Naive B cell (primary cell): Measurements from ENCODE around the gene PTPRK. TPM values are rescaled to one million over a fixed set of nuclear protein-coding genes. Genes with fewer than 3 reads are reported as not detected.
"Not testable (repeated sequence)": the region's sequence is repeated elsewhere in the genome, so short reads cannot be mapped to it uniquely, and the experiment has no call there.

Source experiments
- ATAC-seq, 2 donors: fragments of 150-1000 bp; cut with Tn5 transposase; 2 replicates each; pipeline ENCODE4 v1.10.0; 2021; ENCODE audit warnings: low read depth in 2 of 2, mild to moderate bottlenecking in 2 of 2, moderate library complexity in 2 of 2
- DNase-seq: peaks from one replicate; pipeline ENCODE4 v3.0.0; 2022
- H3K27ac Mint-ChIP-seq, 6 donors: one replicate each; pipeline ENCODE4 v1.8.0; 2020 to 2022; ENCODE audit warnings: mild to moderate bottlenecking in 6 of 6, mixed read lengths in 6 of 6, moderate library complexity in 5 of 6, inconsistent platforms in 2 of 6
- H3K27me3 Mint-ChIP-seq, 3 donors: one replicate each; pipeline ENCODE4 v1.8.0; 2021 to 2022; ENCODE audit warnings: mixed read lengths in 3 of 3, mild to moderate bottlenecking in 1 of 3
- H3K36me3 Mint-ChIP-seq, 2 donors: one replicate each; pipeline ENCODE4 v1.8.0; 2020 to 2022; ENCODE audit warnings: mixed read lengths in 2 of 2, inconsistent platforms in 1 of 2, mild to moderate bottlenecking in 1 of 2
- H3K4me1 Mint-ChIP-seq, 3 donors: one replicate each; pipeline ENCODE4 v1.8.0; 2020 to 2022; ENCODE audit warnings: mixed read lengths in 3 of 3, inconsistent platforms in 1 of 3, mild to moderate bottlenecking in 1 of 3, moderate library complexity in 1 of 3
- H3K4me3 Mint-ChIP-seq, 8 donors: one replicate each; pipeline ENCODE4 v1.8.0; 2020 to 2022; ENCODE audit warnings: mild to moderate bottlenecking in 8 of 8, mixed read lengths in 8 of 8, moderate library complexity in 8 of 8, inconsistent platforms in 2 of 8
- H3K9me3 Mint-ChIP-seq, 7 donors: one replicate each; pipeline ENCODE4 v1.8.0; 2020 to 2022; ENCODE audit warnings: mixed read lengths in 7 of 7, mild to moderate bottlenecking in 5 of 7, inconsistent platforms in 2 of 7, moderate library complexity in 1 of 7
- polyA plus RNA-seq, 6 donors: library from polyadenylated mRNA; unstranded; fragments of 300-500 nt; fragmentation: Illumina TruSeq; gene quantifications; one replicate each; pipeline ENCODE4 v1.2.3, GENCODE V29; 2021; ENCODE audit warnings: low read depth in 6 of 6

Gene PTPRK
- polyA plus RNA-seq, 6 donors from 2014 or later, result 27.6 to 43.4 (median 34.3) TPM

DNA sequence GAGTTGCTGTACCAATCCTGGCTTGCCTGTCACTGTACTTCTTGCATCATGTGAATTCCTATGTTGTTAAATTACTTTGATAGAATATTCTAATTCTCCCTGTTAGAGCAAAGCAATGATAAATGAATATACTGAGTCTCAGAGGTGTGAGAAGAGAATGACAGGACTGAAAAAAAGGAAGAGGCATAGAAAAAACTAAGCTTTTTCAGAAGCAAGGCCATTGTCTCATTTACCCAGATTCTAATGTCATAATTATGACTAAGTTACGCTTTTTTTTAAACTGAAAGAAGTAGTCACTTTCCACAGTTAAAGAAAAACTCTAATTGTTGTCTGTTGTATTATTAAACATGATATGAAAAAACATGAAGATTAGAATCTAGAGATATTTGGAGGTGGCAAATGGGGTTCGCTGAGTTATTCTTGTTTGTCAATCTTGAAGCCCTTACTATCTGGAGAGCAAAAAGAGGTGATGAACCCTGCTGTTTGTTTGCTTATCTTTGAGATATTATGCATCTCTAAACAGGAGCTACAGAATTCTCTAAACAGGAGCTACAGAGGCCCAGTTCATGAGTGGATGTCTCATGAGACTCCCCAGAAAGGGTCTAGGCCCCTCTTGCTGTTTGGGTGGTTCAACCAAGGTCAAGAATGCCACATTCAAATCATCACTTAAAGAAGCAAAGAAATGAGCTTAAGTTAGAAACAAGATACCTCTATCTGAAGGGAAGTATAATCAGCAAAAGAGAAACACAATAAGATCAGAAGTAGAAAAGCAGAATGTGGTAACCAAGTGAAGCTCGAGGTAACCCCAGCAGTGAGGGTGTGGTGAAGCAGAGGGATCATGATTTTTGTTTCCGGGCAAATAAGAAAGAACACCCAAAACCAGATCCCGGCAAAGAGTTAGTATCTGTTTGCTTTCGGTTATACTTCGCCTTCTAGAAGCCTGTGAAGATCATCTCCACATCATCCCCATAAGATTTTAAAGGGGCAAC lies 586.3 kb downstream of the PTPRK start:
- H3K36me3 Mint-ChIP-seq, result no peaks in the 10 kb centered on the region
- no peaks in the 10 kb centered on the region for H3K4me1 Mint-ChIP-seq
- ATAC-seq (no peak), DNase-seq (no peak)
- H3K9me3 Mint-ChIP-seq, result peaks cover 2 to 13% (median 10%) of the 10 kb centered on the region in 7 donors
- no peaks in the 10 kb centered on the region for H3K27me3 Mint-ChIP-seq
- H3K27ac Mint-ChIP-seq, result peak overlapping the region in 1 of 6 donors; percentile 65
- H3K4me3 Mint-ChIP-seq, result no peak overlapping the region

DNA sequence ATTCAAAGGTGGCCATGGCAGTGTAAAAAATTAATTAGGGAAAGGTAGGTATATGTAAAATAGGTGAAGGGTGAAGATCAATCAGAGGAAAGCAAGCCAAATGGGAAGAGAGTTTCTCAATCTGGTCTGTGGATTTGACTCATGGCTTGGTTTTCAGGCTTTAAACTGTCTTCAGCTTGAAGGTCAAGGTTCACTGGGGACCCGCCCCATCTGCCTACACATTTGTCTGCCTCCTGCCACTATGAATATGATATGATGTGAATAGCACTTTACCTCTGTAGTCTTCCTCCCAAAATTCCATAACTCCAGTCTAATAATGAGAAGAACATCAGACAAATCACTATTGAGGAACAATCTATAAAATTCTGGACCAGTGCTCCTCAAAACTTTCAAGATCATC lies 587.3 kb downstream of the PTPRK start:
- Mint-ChIP-seq H3K4me3 (no peak overlapping the region), H3K9me3 (peaks cover 4 to 19% (median 16%) of the 10 kb centered on the region in 7 donors), H3K36me3 (no peaks in the 10 kb centered on the region), H3K27ac (no peak overlapping the region), H3K4me1 (no peaks in the 10 kb centered on the region), H3K27me3 (no peaks in the 10 kb centered on the region)
- DNase-seq (no peak), ATAC-seq (no peak)

DNA sequence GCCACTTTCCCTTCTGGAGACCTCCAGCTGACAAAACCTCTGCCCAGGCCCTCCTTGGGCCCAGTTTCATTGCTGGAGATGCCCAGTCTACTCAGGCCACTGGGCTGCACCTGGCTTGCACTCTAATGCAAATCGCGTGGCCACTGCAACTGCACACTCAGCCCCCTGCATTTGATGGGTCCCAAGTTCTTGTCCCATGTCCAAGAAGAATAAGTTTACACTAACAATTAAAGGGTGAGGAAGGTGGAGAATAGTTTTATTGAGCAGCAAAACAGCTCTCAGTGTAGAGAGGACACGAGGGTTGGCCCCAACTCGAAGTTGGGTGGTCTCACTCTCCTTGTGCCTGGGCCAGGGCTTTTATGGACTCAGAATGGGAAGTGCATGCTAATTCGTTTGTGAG lies 587.7 kb downstream of the PTPRK start:
- H3K27ac Mint-ChIP-seq, result peak overlapping the region in 1 of 6 donors; percentile 22

DNA sequence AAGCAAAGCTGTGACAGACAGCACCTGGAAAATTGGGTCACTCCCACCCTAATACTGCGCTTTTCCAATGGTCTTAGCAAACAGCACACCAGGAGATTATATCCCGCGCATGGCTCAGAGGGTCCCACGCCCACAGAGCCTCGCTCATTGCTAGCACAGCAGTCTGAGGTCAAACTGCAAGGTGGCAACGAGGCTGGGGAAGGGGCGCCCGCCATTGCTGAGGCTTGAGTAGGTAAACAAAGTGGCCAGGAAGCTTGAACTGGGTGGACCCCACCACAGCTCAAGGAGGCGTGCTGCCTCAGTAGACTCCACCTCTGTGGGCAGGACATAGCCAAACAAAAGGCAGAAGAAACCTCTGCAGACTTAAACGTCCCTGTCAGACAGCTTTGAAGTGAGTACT lies 594.0 kb downstream of the PTPRK start:
- not testable (repeated sequence) for H3K27ac Mint-ChIP-seq, H3K36me3 Mint-ChIP-seq, H3K4me1 Mint-ChIP-seq, ATAC-seq, DNase-seq, H3K27me3 Mint-ChIP-seq, H3K4me3 Mint-ChIP-seq
- peaks cover 5 to 27% (median 10%) of the 10 kb centered on the region in 7 donors for H3K9me3 Mint-ChIP-seq

More for the DNA sequence above, 587.7 kb downstream of the PTPRK start:
- Mint-ChIP-seq H3K9me3 (peaks cover 4 to 21% (median 16%) of the 10 kb centered on the region in 7 donors), H3K36me3 (no peaks in the 10 kb centered on the region), H3K4me1 (no peaks in the 10 kb centered on the region), H3K4me3 (no peak overlapping the region), H3K27me3 (no peaks in the 10 kb centered on the region)
- no peak for ATAC-seq
- DNase-seq, result no peak

DNA sequence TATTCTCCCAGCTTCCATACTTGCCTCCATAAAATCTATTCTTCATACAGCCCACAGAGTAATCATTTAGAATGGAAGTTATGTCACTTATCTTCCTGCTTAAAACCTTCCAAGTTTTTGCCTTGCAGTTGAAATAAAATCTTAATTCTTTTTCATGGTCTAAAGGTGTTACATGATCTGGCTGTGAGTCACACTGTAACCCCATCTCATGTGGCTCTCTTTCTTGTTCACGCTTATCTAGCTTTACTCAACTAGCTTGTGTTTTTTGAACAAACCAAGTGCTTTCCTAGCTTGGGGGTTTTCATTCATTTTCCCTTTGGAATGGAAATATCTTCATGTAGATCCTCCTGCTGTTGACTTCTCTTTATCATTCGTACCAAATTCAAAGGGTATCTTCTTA lies 596.0 kb downstream of the PTPRK start:
- peaks cover 5 to 27% (median 10%) of the 10 kb centered on the region in 7 donors for H3K9me3 Mint-ChIP-seq
- H3K4me1 Mint-ChIP-seq, result no peaks in the 10 kb centered on the region
- no peak for ATAC-seq
- no peaks in the 10 kb centered on the region for H3K36me3 Mint-ChIP-seq
- no peak overlapping the region for H3K27ac Mint-ChIP-seq
- no peak overlapping the region for H3K4me3 Mint-ChIP-seq
- no peak for DNase-seq
- peaks cover 0 to 4% (median 0%) of the 10 kb centered on the region in 3 donors for H3K27me3 Mint-ChIP-seq

DNA sequence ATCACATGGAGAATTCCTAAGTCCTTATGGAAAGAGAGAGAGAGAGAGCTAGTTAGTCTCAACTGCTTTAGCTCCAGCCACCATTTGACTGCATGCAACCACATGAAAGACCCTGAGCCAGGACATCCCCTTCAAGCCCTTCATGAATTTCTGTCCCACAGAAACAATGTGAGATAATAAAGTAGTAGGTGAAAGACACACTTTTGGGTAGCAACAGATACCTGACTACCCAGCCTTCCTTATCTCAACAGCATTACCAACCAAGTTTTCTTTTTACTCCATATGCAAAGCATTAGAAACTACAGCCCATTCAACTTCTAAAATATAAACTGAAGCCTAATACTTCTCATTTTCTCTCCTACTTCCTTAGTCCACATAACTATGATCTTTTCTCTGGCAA lies 596.4 kb downstream of the PTPRK start:
- Mint-ChIP-seq H3K4me1 (no peaks in the 10 kb centered on the region), H3K9me3 (peaks cover 4 to 26% (median 10%) of the 10 kb centered on the region in 7 donors), H3K4me3 (no peak overlapping the region), H3K27ac (no peak overlapping the region), H3K36me3 (no peaks in the 10 kb centered on the region), H3K27me3 (peaks cover 0 to 4% (median 0%) of the 10 kb centered on the region in 3 donors)
- ATAC-seq (no peak), DNase-seq (no peak)

DNA sequence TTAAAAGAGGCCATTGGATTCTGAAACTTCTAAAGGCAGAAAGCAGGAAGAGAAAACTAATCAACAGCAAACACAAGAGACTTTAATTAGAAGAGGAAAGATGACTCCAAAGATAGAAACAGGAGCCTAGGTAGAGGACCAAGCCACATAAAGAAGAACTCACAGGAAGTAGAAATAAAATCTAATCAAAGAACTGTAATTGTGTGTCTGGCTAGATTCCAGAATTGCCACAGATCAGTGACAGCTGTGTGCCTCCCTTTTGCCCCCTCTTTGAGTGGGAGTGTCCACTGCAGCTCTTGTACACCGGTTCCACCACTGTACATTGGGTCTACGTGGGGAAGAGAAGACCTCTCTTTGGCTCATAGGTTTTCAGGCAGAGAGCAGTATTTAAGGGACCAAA lies 597.3 kb downstream of the PTPRK start:
- DNase-seq, result no peak
- H3K9me3 Mint-ChIP-seq, result peaks cover 0 to 20% (median 9%) of the 10 kb centered on the region in 7 donors
- H3K4me1 Mint-ChIP-seq, result no peaks in the 10 kb centered on the region
- no peak overlapping the region for H3K27ac Mint-ChIP-seq
- H3K36me3 Mint-ChIP-seq, result no peaks in the 10 kb centered on the region
- no peak for ATAC-seq
- peaks cover 0 to 4% (median 0%) of the 10 kb centered on the region in 3 donors for H3K27me3 Mint-ChIP-seq
- no peak overlapping the region for H3K4me3 Mint-ChIP-seq

DNA sequence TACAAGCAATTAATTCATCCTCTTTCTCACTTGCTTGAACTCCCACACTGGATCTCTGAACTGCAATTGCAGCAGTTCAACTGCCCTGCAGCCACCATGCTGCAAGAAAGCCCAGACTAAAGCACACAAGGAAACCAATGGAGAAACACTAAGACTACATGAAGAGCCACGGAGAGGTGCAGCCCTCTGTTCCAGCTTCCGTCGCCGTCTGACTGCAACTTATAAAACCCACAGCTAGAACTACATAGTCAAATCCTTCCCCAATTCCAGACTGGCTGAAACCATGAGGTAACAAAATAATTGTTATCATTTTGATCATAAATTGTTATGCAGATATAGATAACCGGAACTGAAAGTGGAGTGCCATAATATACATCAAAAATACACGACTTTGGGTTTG lies 598.4 kb downstream of the PTPRK start:
- Mint-ChIP-seq H3K4me1 (no peaks in the 10 kb centered on the region), H3K27me3 (peaks cover 0 to 4% (median 0%) of the 10 kb centered on the region in 3 donors), H3K9me3 (peaks cover 0 to 12% (median 8%) of the 10 kb centered on the region in 7 donors), H3K4me3 (no peak overlapping the region), H3K27ac (no peak overlapping the region), H3K36me3 (no peaks in the 10 kb centered on the region)
- DNase-seq (no peak), ATAC-seq (no peak)

DNA sequence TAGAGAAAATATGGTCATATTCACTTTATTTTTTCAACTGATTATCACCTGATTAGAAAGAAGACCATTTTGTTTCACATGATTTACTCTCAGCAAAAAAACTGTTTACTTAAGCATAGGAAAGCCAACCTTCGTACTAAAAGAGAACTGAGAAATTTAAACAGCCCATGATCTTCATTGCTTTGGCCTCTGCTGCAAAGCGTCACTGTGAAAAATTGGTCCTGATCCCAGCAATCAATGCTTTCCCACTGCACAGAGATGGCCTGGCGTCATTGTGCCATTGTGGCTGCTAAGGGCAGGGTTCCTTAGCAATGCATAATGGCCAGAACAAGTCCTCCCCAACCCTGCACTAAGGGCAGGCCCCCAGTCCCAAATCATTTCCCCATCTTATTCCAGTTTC lies 599.6 kb downstream of the PTPRK start:
- no peak overlapping the region for H3K4me3 Mint-ChIP-seq
- no peaks in the 10 kb centered on the region for H3K36me3 Mint-ChIP-seq
- H3K27ac Mint-ChIP-seq, result no peak overlapping the region
- DNase-seq, result no peak
- ATAC-seq, result no peak
- no peaks in the 10 kb centered on the region for H3K4me1 Mint-ChIP-seq
- peaks cover 0 to 6% (median 2%) of the 10 kb centered on the region in 7 donors for H3K9me3 Mint-ChIP-seq
- H3K27me3 Mint-ChIP-seq, result peaks cover 0 to 4% (median 0%) of the 10 kb centered on the region in 3 donors
